Measurements from ENCODE around the gene ARSJ. TPM values are rescaled to one million over a fixed set of nuclear protein-coding genes. Genes with fewer than 3 reads are reported as not detected.
A peak's percentile ranks its signal among the peaks of the same experiment; 100 is the strongest.

Gene ARSJ
- polyA plus RNA-seq, 3 donors from 2014 or later, result 0.99 TPM; not detected in 2

- Mint-ChIP-seq H3K4me1 (peaks cover 21 to 43% of the 10 kb centered on the region in 2 donors), H3K4me3 (peak overlapping the region; percentile 85 to 93 (median 86)), H3K36me3 (peaks cover 0 to 14% (median 9%) of the 10 kb centered on the region in 3 donors), H3K27me3 (ENCODE audit: low read depth in 3 of 3) (peaks cover 1 to 16% (median 10%) of the 10 kb centered on the region in 3 donors), H3K9me3 (peaks cover 0 to 10% (median 7%) of the 10 kb centered on the region in 6 donors), H3K27ac (peak overlapping the region in 3 of 6 donors; percentile 56 to 83 (median 73))
- DNase-seq, result no peak
These were observed 793 bp downstream of the ARSJ start for GRCh38 chr4:113978561-113979147.

- Mint-ChIP-seq H3K27ac (peak overlapping the region in 1 of 6 donors; percentile 83), H3K9me3 (peaks cover 0 to 12% (median 7%) of the 10 kb centered on the region in 6 donors), H3K27me3 (ENCODE audit: low read depth in 3 of 3) (peaks cover 3 to 16% (median 10%) of the 10 kb centered on the region in 3 donors), H3K4me1 (peaks cover 21 to 43% of the 10 kb centered on the region in 2 donors), H3K4me3 (peak overlapping the region; percentile 5 to 93 (median 86)), H3K36me3 (peaks cover 1 to 14% (median 10%) of the 10 kb centered on the region in 3 donors)
- no peak for DNase-seq
These were observed 1.3 kb downstream of the ARSJ start for GRCh38 chr4:113978105-113978504.

- H3K4me3 Mint-ChIP-seq, result peak overlapping the region in 4 of 5 donors; percentile 3 to 93 (median 45)
- H3K27me3 Mint-ChIP-seq (ENCODE audit: low read depth in 3 of 3), result peaks cover 6 to 16% (median 10%) of the 10 kb centered on the region in 3 donors
- peak overlapping the region in 2 of 6 donors; percentile 20 to 83 for H3K27ac Mint-ChIP-seq
- H3K9me3 Mint-ChIP-seq, result peaks cover 0 to 12% (median 6%) of the 10 kb centered on the region in 6 donors
- H3K4me1 Mint-ChIP-seq, result peaks cover 21 to 43% of the 10 kb centered on the region in 2 donors
- H3K36me3 Mint-ChIP-seq, result peaks cover 5 to 11% (median 10%) of the 10 kb centered on the region in 3 donors
- no peak for DNase-seq
These were observed 2.0 kb downstream of the ARSJ start for GRCh38 chr4:113977526-113977855.

- H3K27me3 Mint-ChIP-seq (ENCODE audit: low read depth in 3 of 3), result peaks cover 6 to 16% (median 7%) of the 10 kb centered on the region in 3 donors
- peaks cover 21 to 43% of the 10 kb centered on the region in 2 donors for H3K4me1 Mint-ChIP-seq
- peaks cover 0 to 12% (median 6%) of the 10 kb centered on the region in 6 donors for H3K9me3 Mint-ChIP-seq
- H3K4me3 Mint-ChIP-seq, result peak overlapping the region in 3 of 5 donors; percentile 3 to 93 (median 14)
- no peak for DNase-seq
- H3K27ac Mint-ChIP-seq, result peak overlapping the region in 2 of 6 donors; percentile 24 to 83
- peaks cover 5 to 10% (median 9%) of the 10 kb centered on the region in 3 donors for H3K36me3 Mint-ChIP-seq
These were observed 2.5 kb downstream of the ARSJ start for GRCh38 chr4:113976741-113977525.

- H3K9me3 Mint-ChIP-seq, result peaks cover 0 to 12% (median 6%) of the 10 kb centered on the region in 6 donors
- peaks cover 5 to 10% (median 5%) of the 10 kb centered on the region in 3 donors for H3K36me3 Mint-ChIP-seq
- peak overlapping the region in 1 of 5 donors; percentile 62 for H3K4me3 Mint-ChIP-seq
- DNase-seq, result no peak
- H3K4me1 Mint-ChIP-seq, result peaks cover 21 to 40% of the 10 kb centered on the region in 2 donors
- peaks cover 5 to 13% (median 6%) of the 10 kb centered on the region in 3 donors for H3K27me3 Mint-ChIP-seq (ENCODE audit: low read depth in 3 of 3)
- no peak overlapping the region for H3K27ac Mint-ChIP-seq
These were observed 3.9 kb downstream of the ARSJ start for GRCh38 chr4:113975578-113975977.

- peaks cover 2 to 6% (median 6%) of the 10 kb centered on the region in 3 donors for H3K27me3 Mint-ChIP-seq (ENCODE audit: low read depth in 3 of 3)
- H3K36me3 Mint-ChIP-seq, result peaks cover 5 to 11% (median 10%) of the 10 kb centered on the region in 3 donors
- no peak overlapping the region for H3K27ac Mint-ChIP-seq
- no peak for DNase-seq
- peaks cover 0 to 12% (median 6%) of the 10 kb centered on the region in 6 donors for H3K9me3 Mint-ChIP-seq
- H3K4me1 Mint-ChIP-seq, result peaks cover 11 to 29% of the 10 kb centered on the region in 2 donors
- H3K4me3 Mint-ChIP-seq, result no peak overlapping the region
These were observed 5.0 kb downstream of the ARSJ start for GRCh38 chr4:113974467-113974866.

GRCh38 chr4:113973345-113973744 is 6.1 kb downstream of the ARSJ start:
- H3K4me3 Mint-ChIP-seq, result no peak overlapping the region
- peaks cover 0 to 12% (median 6%) of the 10 kb centered on the region in 6 donors for H3K9me3 Mint-ChIP-seq
- no peak overlapping the region for H3K27ac Mint-ChIP-seq
- peaks cover 2 to 6% (median 4%) of the 10 kb centered on the region in 3 donors for H3K27me3 Mint-ChIP-seq (ENCODE audit: low read depth in 3 of 3)
- H3K36me3 Mint-ChIP-seq, result peaks cover 5 to 11% (median 10%) of the 10 kb centered on the region in 3 donors
- peaks cover 3 to 17% of the 10 kb centered on the region in 2 donors for H3K4me1 Mint-ChIP-seq
- DNase-seq, result no peak

- no peak for DNase-seq
- H3K9me3 Mint-ChIP-seq, result peaks cover 0 to 12% (median 6%) of the 10 kb centered on the region in 6 donors
- peaks cover 3 to 12% of the 10 kb centered on the region in 2 donors for H3K4me1 Mint-ChIP-seq
- peaks cover 2 to 7% (median 4%) of the 10 kb centered on the region in 3 donors for H3K27me3 Mint-ChIP-seq (ENCODE audit: low read depth in 3 of 3)
- no peak overlapping the region for H3K27ac Mint-ChIP-seq
- no peak overlapping the region for H3K4me3 Mint-ChIP-seq
- peaks cover 5 to 11% (median 10%) of the 10 kb centered on the region in 3 donors for H3K36me3 Mint-ChIP-seq
These were observed 6.7 kb downstream of the ARSJ start for GRCh38 chr4:113972781-113973180.

- Mint-ChIP-seq H3K36me3 (peaks cover 5 to 11% (median 10%) of the 10 kb centered on the region in 3 donors), H3K27ac (no peak overlapping the region), H3K4me3 (no peak overlapping the region), H3K4me1 (peaks cover under 1 to 2% of the 10 kb centered on the region in 2 donors), H3K27me3 (ENCODE audit: low read depth in 3 of 3) (peaks cover 2 to 7% (median 4%) of the 10 kb centered on the region in 3 donors), H3K9me3 (peaks cover 0 to 12% (median 6%) of the 10 kb centered on the region in 6 donors)
- no peak for DNase-seq
These were observed 7.6 kb downstream of the ARSJ start for GRCh38 chr4:113971706-113972360.

GRCh38 chr4:113969709-113970334 is 9.6 kb downstream of the ARSJ start:
- Mint-ChIP-seq H3K4me3 (no peak overlapping the region), H3K36me3 (peaks cover 5 to 11% (median 10%) of the 10 kb centered on the region in 3 donors), H3K9me3 (peaks cover 0 to 12% (median 6%) of the 10 kb centered on the region in 6 donors), H3K4me1 (no peaks in the 10 kb centered on the region), H3K27me3 (ENCODE audit: low read depth in 3 of 3) (peaks cover 2 to 7% (median 4%) of the 10 kb centered on the region in 3 donors), H3K27ac (no peak overlapping the region)
- DNase-seq, result no peak

- DNase-seq, result no peak
These were observed 11.0 kb downstream of the ARSJ start for GRCh38 chr4:113968473-113968872.

GRCh38 chr4:113967687-113968086 is 11.8 kb downstream of the ARSJ start:
- H3K4me1 Mint-ChIP-seq, result peaks cover 0 to 3% of the 10 kb centered on the region in 2 donors
- no peak overlapping the region for H3K27ac Mint-ChIP-seq
- H3K36me3 Mint-ChIP-seq, result peaks cover 0 to 14% (median 0%) of the 10 kb centered on the region in 3 donors
- no peak for DNase-seq
- H3K9me3 Mint-ChIP-seq, result peaks cover 0 to 1% (median 0%) of the 10 kb centered on the region in 6 donors
- H3K27me3 Mint-ChIP-seq (ENCODE audit: low read depth in 3 of 3), result peaks cover 0 to 2% (median 2%) of the 10 kb centered on the region in 3 donors
- H3K4me3 Mint-ChIP-seq, result no peak overlapping the region

More at GRCh38 chr4:113968473-113968872, 11.0 kb downstream of the ARSJ start:
- no peaks in the 10 kb centered on the region for H3K4me1 Mint-ChIP-seq
- no peak overlapping the region for H3K4me3 Mint-ChIP-seq
- peak overlapping the region in 1 of 6 donors; percentile 9 for H3K27ac Mint-ChIP-seq
- peaks cover 0 to 7% (median 5%) of the 10 kb centered on the region in 3 donors for H3K36me3 Mint-ChIP-seq
- peaks cover 0 to 4% (median 2%) of the 10 kb centered on the region in 3 donors for H3K27me3 Mint-ChIP-seq (ENCODE audit: low read depth in 3 of 3)
- H3K9me3 Mint-ChIP-seq, result peaks cover 0 to under 1% (median 0%) of the 10 kb centered on the region in 6 donors
